Esophagus muscularis mucosa (tissue), 3 donors: Measurements from ENCODE around the gene ARHGAP9.

Source experiments
- POLR2A ChIP-seq: fragments of 450-650 bp; IDR thresholded peaks from one replicate; pipeline ENCODE4 v1.6.1; 2017; ENCODE audit warnings: antibody characterized with exemption, moderate library complexity, mild to moderate bottlenecking, low read depth
- POLR2AphosphoS5 ChIP-seq, 2 donors: sonication (generic); formaldehyde crosslinking; IDR thresholded peaks; one replicate each; pipeline ENCODE4 v1.6.1; 2017; ENCODE audit warnings: antibody characterized with exemption in 2 of 2
- TF ChIP-seq, protein P1 (sequence below), 3 experiments: fragments of 200-600 bp in 2 of 3; fragments of 450-650 bp in 1 of 3; sonication (generic) in 2 of 3; IDR thresholded peaks; one replicate each; pipeline ENCODE4 v1.5.1; 2017 to 2019; ENCODE audit warnings: antibody characterized with exemption in 3 of 3, mild to moderate bottlenecking in 2 of 3, moderate library complexity in 1 of 3

DNA sequence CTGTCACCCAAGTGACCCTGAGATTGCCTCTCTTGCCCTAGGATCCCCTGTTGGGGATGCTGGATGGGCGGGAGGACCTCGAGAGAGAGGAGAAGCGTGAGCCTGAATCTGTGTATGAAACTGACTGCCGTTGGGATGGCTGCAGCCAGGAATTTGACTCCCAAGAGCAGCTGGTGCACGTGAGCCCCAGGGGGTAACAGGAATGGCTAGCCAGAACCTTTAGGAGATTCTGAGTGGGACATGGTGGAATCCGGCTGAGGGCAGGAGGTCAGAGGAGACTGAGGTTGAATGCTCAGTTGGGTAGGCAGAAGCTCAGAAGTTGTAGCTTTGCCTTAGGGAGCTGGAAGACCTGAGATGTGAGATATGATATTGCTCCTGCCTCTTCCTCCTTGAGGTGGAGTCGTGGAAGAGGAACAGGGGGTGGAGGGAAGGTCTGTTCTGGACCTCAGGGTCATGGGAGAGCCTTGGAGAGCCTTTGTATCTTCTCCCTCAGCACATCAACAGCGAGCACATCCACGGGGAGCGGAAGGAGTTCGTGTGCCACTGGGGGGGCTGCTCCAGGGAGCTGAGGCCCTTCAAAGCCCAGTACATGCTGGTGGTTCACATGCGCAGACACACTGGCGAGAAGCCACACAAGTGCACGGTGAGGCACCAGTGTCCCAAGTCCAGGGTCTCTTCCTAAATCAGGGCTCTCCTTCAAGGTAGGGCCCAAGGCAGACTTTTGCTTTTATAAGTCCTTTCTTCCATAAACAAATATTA, 13.7 kb downstream of the ARHGAP9 start:
- TF ChIP-seq, protein P1, sequence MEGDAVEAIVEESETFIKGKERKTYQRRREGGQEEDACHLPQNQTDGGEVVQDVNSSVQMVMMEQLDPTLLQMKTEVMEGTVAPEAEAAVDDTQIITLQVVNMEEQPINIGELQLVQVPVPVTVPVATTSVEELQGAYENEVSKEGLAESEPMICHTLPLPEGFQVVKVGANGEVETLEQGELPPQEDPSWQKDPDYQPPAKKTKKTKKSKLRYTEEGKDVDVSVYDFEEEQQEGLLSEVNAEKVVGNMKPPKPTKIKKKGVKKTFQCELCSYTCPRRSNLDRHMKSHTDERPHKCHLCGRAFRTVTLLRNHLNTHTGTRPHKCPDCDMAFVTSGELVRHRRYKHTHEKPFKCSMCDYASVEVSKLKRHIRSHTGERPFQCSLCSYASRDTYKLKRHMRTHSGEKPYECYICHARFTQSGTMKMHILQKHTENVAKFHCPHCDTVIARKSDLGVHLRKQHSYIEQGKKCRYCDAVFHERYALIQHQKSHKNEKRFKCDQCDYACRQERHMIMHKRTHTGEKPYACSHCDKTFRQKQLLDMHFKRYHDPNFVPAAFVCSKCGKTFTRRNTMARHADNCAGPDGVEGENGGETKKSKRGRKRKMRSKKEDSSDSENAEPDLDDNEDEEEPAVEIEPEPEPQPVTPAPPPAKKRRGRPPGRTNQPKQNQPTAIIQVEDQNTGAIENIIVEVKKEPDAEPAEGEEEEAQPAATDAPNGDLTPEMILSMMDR (IDR thresholded peaks at IDR 0.05) = no peak
- TF ChIP-seq POLR2A (no peak), POLR2AphosphoS5 (IDR thresholded peaks at IDR 0.05) (no peak)
